ENCODE measurements around the gene SHB. TPM values are rescaled to one million over a fixed set of nuclear protein-coding genes. Genes with fewer than 3 reads are reported as not detected.

The SHB gene
- total and polyA plus RNA-seq, 2 of the 8 experiments (the other 6 are each of a cell fraction or from before 2014, with no cell fraction given): 4.1 to 12.6 TPM

DNA sequence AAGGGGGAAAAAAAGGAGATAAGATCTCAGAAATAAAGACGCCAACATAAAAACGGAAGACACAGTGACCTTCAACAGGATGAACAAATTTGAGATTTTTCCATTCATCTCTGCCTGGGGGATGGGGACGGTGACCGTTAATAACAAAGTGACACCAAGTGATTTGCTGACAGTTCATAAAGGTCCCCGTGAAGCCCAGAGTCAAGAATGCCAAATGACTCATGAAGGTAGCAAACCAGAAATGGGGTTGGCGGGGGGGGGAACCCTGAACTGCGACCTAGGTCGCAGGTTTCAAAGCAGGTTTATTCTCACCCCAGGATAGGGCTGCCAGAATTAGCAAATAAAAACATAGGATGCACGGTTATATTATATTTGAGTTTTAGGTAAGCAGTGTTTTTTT lies 21.1 kb upstream of the SHB start (continued):
- TF ChIP-seq, protein P1, sequence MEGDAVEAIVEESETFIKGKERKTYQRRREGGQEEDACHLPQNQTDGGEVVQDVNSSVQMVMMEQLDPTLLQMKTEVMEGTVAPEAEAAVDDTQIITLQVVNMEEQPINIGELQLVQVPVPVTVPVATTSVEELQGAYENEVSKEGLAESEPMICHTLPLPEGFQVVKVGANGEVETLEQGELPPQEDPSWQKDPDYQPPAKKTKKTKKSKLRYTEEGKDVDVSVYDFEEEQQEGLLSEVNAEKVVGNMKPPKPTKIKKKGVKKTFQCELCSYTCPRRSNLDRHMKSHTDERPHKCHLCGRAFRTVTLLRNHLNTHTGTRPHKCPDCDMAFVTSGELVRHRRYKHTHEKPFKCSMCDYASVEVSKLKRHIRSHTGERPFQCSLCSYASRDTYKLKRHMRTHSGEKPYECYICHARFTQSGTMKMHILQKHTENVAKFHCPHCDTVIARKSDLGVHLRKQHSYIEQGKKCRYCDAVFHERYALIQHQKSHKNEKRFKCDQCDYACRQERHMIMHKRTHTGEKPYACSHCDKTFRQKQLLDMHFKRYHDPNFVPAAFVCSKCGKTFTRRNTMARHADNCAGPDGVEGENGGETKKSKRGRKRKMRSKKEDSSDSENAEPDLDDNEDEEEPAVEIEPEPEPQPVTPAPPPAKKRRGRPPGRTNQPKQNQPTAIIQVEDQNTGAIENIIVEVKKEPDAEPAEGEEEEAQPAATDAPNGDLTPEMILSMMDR (IDR thresholded peaks at IDR 0.05; ENCODE audit: control extremely low read depth in 1 of 3, insufficient read depth in 1 of 3, low read depth in 1 of 3, low read length in 3 of 3): no peak
- no peak for TF ChIP-seq YY1 (IDR thresholded peaks at IDR 0.05; ENCODE audit: low read depth, low read length)
